B cell (primary cell): ENCODE results near the gene SLC37A2. TPM values are rescaled to one million over a fixed set of nuclear protein-coding genes. Genes with fewer than 3 reads are reported as not detected.

Source experiments
- ATAC-seq: fragments of 200-7000 bp; cut with Tn5 transposase; one replicate; pipeline ENCODE4 v1.10.0; 2021; ENCODE audit warnings: low read depth, mild to moderate bottlenecking, moderate number of reproducible peaks, moderate library complexity
- CTCF ChIA-PET: fragments of 350-600 bp; sonication (Branson Sonifier 250); formaldehyde crosslinking; loops from one replicate; lab custom pipeline; 2021; ENCODE audit warnings: antibody characterized with exemption, inconsistent platforms; lab: Charles Lee
- POLR2A ChIA-PET: fragments of 350-600 bp; sonication (Branson Sonifier 250); formaldehyde crosslinking; loops from one replicate; lab custom pipeline; 2021; ENCODE audit warnings: antibody characterized with exemption; lab: Charles Lee
- DNase-seq: peaks from one replicate; pipeline ENCODE4 v3.0.0; 2013
- H2AFZ ChIP-seq: 2 replicates; pipeline ENCODE4 v1.6.1; 2012; ENCODE audit warnings: mild to moderate bottlenecking, low read depth, low read length; ENCODE audit not compliant: insufficient read depth, poor library complexity, severe bottlenecking
- H3K27ac ChIP-seq, 2 donors: 1 replicate in 1 of 2; 2 replicates in 1 of 2; pipeline ENCODE4 v1.5.1; 2012 to 2013; ENCODE audit warnings: low read length in 2 of 2, mild to moderate bottlenecking in 2 of 2, moderate library complexity in 1 of 2
- H3K27me3 ChIP-seq, 4 experiments: fragments of 200-600 bp in 1 of 4; sonication (generic) in 1 of 4; replicated peaks in 1 of 4; 1 replicate in 2 of 4; 2 replicates in 2 of 4; pipeline versions ENCODE4 v1.6.1 to v1.7.0; 2013 to 2016; ENCODE audit warnings: low read length in 3 of 4, mild to moderate bottlenecking in 2 of 4, mixed read lengths in 1 of 4, moderate library complexity in 1 of 4; ENCODE audit not compliant: insufficient read depth in 4 of 4, control insufficient read depth in 3 of 4; ENCODE audit errors: control extremely low read depth in 1 of 4
- H3K36me3 ChIP-seq, 2 experiments: replicated peaks in 1 of 2; 1 replicate in 1 of 2; 2 replicates in 1 of 2; pipeline versions ENCODE4 v1.6.1 to v1.7.1; 2013; ENCODE audit warnings: low read length in 1 of 2; ENCODE audit not compliant: insufficient read depth in 2 of 2, control insufficient read depth in 1 of 2; ENCODE audit errors: control extremely low read depth in 1 of 2, extremely low read depth in 1 of 2
- H3K4me1 ChIP-seq, 2 donors: fragments of 200-600 bp in 1 of 2; sonication (generic) in 1 of 2; 1 replicate in 1 of 2; 2 replicates in 1 of 2; pipeline versions ENCODE4 v1.5.1 to v1.6.1; 2013 to 2017; ENCODE audit warnings: low read length in 2 of 2; ENCODE audit not compliant: control insufficient read depth in 2 of 2, insufficient read depth in 2 of 2
- H3K4me2 ChIP-seq: replicated peaks from 2 replicates; pipeline ENCODE3; 2012; ENCODE audit warnings: mild to moderate bottlenecking, low read depth, low read length; ENCODE audit not compliant: poor library complexity, severe bottlenecking
- H3K4me3 ChIP-seq, 5 experiments: fragments of 200-600 bp in 1 of 5; sonication (generic) in 1 of 5; 1 replicate in 3 of 5; 2 replicates in 2 of 5; pipeline versions ENCODE4 v1.5.1 to v1.7.0; 2011 to 2016; ENCODE audit warnings: low read length in 4 of 5, mild to moderate bottlenecking in 4 of 5, low read depth in 2 of 5, control low read depth in 1 of 5, moderate library complexity in 1 of 5; ENCODE audit not compliant: insufficient read depth in 1 of 5; ENCODE audit errors: control extremely low read depth in 1 of 5, extremely low read depth in 1 of 5
- H3K79me2 ChIP-seq: fragments of 200-600 bp; sonication (generic); one replicate; pipeline ENCODE4 v1.6.0; 2016; ENCODE audit warnings: low read length; ENCODE audit not compliant: control insufficient read depth, insufficient read depth
- H3K9ac ChIP-seq: fragments of 200-600 bp; sonication (generic); 2 replicates; pipeline ENCODE4 v1.6.1; 2017; ENCODE audit warnings: mild to moderate bottlenecking, low read length, moderate library complexity
- H3K9me3 ChIP-seq, 3 donors: one replicate each; pipeline versions ENCODE4 v1.6.1 to v1.7.1; 2013; ENCODE audit warnings: low read length in 2 of 3; ENCODE audit not compliant: control insufficient read depth in 2 of 3, insufficient read depth in 1 of 3; ENCODE audit errors: control extremely low read depth in 1 of 3
- H4K20me1 ChIP-seq: 2 replicates; pipeline ENCODE4 v1.6.0; 2012; ENCODE audit warnings: mild to moderate bottlenecking, low read length; ENCODE audit not compliant: insufficient read depth, control insufficient read depth, poor library complexity, severe bottlenecking
- H3K27ac Mint-ChIP-seq: one replicate; pipeline ENCODE4 v1.8.0; 2021; ENCODE audit warnings: mixed read lengths
- H3K27me3 Mint-ChIP-seq: one replicate; pipeline ENCODE4 v1.8.0; 2021; ENCODE audit warnings: mixed read lengths
- H3K4me1 Mint-ChIP-seq: one replicate; pipeline ENCODE4 v1.8.0; 2021; ENCODE audit warnings: mixed read lengths
- H3K4me3 Mint-ChIP-seq: one replicate; pipeline ENCODE4 v1.8.0; 2021; ENCODE audit warnings: mixed read lengths
- H3K9me3 Mint-ChIP-seq: one replicate; pipeline ENCODE4 v1.8.0; 2022; ENCODE audit warnings: mixed read lengths; ENCODE audit not compliant: insufficient read depth
- CTCF ChIP-seq: fragments of 200-600 bp; IDR thresholded peaks from one replicate; pipeline ENCODE4 v1.8.0; 2022; ENCODE audit warnings: antibody characterized with exemption, mild to moderate bottlenecking
- EZH2 ChIP-seq: IDR thresholded peaks from 2 replicates; pipeline ENCODE4 v1.6.1; 2012; ENCODE audit warnings: borderline replicate concordance, low read depth, mild to moderate bottlenecking, moderate library complexity, low read length; ENCODE audit not compliant: insufficient read depth, poor library complexity, severe bottlenecking
- WGBS: methylation state at CpG from one replicate; pipeline ENCODE4 v1.1.5; 2013; ENCODE audit warnings: missing lambda C conversion rate; ENCODE audit not compliant: insufficient coverage; 5-methylcytosine and 5-hydroxymethylcytosine counted together
- intact Hi-C: fragments of 100-400 bp; cut with micrococcal nuclease; formaldehyde crosslinking; loops from one replicate; pipeline ENCODE4 v1.10.0; 2022
- polyA plus RNA-seq: library from polyadenylated mRNA; depleted of rRNA; stranded (reverse); fragments of >200 nt; gene quantifications from 2 replicates; pipeline ENCODE4 v1.2.3, GENCODE V29; 2012
- total RNA-seq, 2 donors: library from RNA; stranded (reverse); fragments of 120-200 nt in 1 of 2; gene quantifications; 1 replicate in 1 of 2; 2 replicates in 1 of 2; pipeline versions ENCODE4 v1.2.3 to v1.2.4, GENCODE V29; 2013 to 2022

SLC37A2 gene
- total and polyA plus RNA-seq, 2 donors (not counting 1 experiment from before 2014, with no cell fraction given), result 7.6 to 27.0 TPM

- DNase-seq (no peak), ATAC-seq (no peak)
- Histone ChIP-seq H3K9ac (no peak overlapping the region), H3K36me3 (peaks cover 0 to 2% of the 10 kb centered on the region in 2 experiments), H3K27me3 (no peaks in the 10 kb centered on the region), H3K27ac (no peak overlapping the region), H3K79me2 (no peaks in the 10 kb centered on the region), H3K9me3 (no peaks in the 10 kb centered on the region), H3K4me3 (no peak overlapping the region), H3K4me1 (no peaks in the 10 kb centered on the region), H4K20me1 (no peaks in the 10 kb centered on the region), H3K4me2 (no peak overlapping the region), H2AFZ (no peak overlapping the region)
- TF ChIP-seq EZH2, result no peak
- no peak for TF ChIP-seq CTCF
- Mint-ChIP-seq H3K4me1 (no peaks in the 10 kb centered on the region), H3K27ac (no peak overlapping the region), H3K9me3 (no peaks in the 10 kb centered on the region), H3K4me3 (no peak overlapping the region), H3K27me3 (no peaks in the 10 kb centered on the region)
- WGBS, result 96% methylated on average over 11 of the region's 11 CpGs
- CTCF ChIA-PET, result interaction anchor here (1.5 kb wide), 1 partner anchor 11 kb away, joined by 4 read pairs; no protein-coding TSS in a partner anchor
- intact Hi-C loops, result no loop called here
- POLR2A ChIA-PET, result no interaction called here
Measured at GRCh38 chr11:125083312-125084056, 20.4 kb downstream of the SLC37A2 start.

- no peak overlapping the region for H3K4me3 Mint-ChIP-seq
Measured at GRCh38 chr11:125084057-125084416, 20.9 kb downstream of the SLC37A2 start.

More at GRCh38 chr11:125084057-125084416, 20.9 kb downstream of the SLC37A2 start:
- POLR2A ChIA-PET, result no interaction called here
- H3K9me3 Mint-ChIP-seq, result no peaks in the 10 kb centered on the region
- CTCF ChIA-PET, result interaction anchor here (1.2 kb wide), 1 partner anchor 12 kb away, joined by 3 read pairs; no protein-coding TSS in a partner anchor
- H3K27me3 Mint-ChIP-seq, result no peaks in the 10 kb centered on the region
- 97% methylated on average over 11 of the region's 11 CpGs for WGBS
- DNase-seq, result no peak
- Histone ChIP-seq H4K20me1 (no peaks in the 10 kb centered on the region), H3K79me2 (no peaks in the 10 kb centered on the region), H3K9ac (no peak overlapping the region), H3K9me3 (no peaks in the 10 kb centered on the region), H3K4me3 (no peak overlapping the region), H3K27ac (no peak overlapping the region), H2AFZ (no peak overlapping the region), H3K36me3 (peaks cover 0 to 2% of the 10 kb centered on the region in 2 experiments), H3K4me1 (no peaks in the 10 kb centered on the region), H3K27me3 (no peaks in the 10 kb centered on the region), H3K4me2 (no peak overlapping the region)
- TF ChIP-seq EZH2, result no peak
- TF ChIP-seq CTCF, result no peak
- no peaks in the 10 kb centered on the region for H3K4me1 Mint-ChIP-seq
- intact Hi-C loops, result no loop called here
- no peak for ATAC-seq
- peak overlapping the region; percentile 37 for H3K27ac Mint-ChIP-seq
